DMS114 treated with DMSO at 0.1 percent for 48 hours (cell line): Measurements from ENCODE around the gene MRGPRD.

Experiments
- DNase-seq: peaks from one replicate; lab custom pipeline; 2025; ENCODE audit not compliant: unreplicated experiment; lab: John Stamatoyannopoulos, UW

Gene MRGPRD

DNA sequence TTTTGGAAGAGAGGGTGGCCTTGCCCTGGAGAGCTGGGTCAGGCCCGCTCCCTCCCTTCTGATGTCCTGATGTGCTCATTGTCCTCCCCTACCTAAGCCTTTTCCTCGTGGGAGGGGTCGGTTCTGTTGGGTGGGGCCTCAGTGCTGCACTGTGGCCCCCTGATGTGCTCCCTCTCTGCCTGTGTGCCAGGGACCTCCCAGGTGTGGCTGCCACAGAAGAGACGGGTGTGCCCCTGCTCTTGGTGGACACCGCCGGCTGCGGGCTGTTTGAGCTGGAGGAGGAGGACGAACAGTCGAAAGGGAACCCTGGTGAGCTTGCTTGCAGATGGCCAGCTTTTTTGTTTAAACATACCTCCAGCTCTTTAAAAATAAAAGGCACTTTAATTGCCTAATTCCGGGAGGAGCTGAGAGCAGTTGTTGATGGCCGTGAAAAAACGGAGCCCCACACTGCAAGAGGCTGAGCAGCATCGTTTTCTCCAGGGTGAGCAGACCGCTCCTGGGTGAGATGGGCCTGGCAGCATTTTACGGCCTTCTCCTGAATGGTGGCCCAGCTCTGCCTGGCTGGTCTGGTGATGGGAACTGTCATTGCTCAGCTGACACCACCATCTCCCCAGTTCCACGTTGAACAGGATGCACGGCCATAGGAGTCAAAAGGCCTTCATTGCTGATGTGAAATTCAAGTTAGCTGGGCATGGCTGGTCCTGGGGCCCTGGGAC is 47.0 kb downstream of the MRGPRD start:
- DNase-seq: no peak

DNA sequence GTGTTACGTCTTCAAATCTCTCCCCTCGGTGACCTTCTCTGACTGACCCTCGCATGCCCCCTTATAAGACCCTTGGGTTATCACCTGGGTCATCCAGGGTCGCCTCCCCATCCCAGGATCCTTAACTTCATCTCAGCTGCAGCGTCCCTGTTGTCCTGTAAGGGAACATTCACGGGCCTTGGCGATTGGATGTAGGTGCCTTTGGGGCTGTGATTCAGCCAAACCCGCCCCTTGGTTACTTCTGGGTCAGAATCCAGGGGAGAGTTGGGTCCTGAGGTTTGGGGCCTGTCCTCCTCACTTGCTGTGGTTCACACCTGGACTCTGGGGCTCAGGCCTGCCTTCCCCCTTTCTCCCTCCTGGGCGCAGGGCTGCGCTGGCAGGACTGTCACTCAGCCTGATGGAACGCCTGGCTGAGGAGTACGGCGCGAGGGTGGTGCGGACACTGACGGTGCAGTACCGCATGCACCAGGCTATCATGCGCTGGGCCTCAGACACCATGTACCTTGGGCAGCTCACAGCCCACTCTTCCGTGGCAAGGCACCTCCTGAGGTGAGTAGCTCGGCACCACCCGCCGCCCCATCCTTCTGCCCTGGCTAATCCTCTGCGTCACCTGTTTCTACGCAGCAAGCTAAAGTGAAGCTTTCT is 47.7 kb downstream of the MRGPRD start:
- no peak for DNase-seq

DNA sequence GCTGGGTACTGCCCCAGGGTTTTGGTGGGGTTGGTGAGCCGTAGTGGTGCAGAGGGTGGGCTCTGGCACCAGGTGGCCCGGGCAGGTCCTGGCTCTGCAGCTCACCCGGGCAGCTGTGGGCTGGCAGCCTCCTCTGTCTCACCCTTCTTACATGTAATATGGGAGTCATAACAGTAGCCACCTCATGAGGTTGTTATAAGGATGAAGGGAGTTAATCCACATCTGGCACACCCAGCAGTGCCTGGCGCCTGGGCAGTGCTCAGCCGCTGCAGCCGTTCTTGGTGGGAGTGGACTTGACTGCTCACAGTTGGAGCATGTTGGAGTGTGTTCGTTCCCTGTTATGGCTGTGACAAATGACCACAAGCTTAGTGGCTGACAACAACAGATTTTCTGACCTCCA is 48.4 kb downstream of the MRGPRD start:
- no peak for DNase-seq

DNA sequence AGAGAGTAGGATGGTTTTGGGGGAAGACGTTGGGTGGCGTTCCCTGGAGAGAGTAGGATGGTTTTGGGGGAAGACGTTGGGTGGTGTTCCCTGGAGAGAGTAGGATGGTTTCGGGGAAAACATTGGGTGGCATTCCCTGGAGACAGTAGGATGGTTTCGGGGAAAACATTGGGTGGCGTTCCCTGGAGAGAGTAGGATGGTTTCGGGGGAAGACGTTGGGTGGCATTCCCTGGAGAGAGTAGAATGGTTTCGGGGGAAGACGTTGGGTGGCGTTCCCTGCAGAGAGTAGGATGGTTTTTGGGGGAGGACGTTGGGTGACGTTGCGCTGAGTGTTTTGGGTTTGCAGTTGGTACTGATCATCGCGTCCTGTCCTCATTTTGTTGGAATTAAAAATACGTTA is 48.9 kb downstream of the MRGPRD start:
- DNase-seq: no peak

DNA sequence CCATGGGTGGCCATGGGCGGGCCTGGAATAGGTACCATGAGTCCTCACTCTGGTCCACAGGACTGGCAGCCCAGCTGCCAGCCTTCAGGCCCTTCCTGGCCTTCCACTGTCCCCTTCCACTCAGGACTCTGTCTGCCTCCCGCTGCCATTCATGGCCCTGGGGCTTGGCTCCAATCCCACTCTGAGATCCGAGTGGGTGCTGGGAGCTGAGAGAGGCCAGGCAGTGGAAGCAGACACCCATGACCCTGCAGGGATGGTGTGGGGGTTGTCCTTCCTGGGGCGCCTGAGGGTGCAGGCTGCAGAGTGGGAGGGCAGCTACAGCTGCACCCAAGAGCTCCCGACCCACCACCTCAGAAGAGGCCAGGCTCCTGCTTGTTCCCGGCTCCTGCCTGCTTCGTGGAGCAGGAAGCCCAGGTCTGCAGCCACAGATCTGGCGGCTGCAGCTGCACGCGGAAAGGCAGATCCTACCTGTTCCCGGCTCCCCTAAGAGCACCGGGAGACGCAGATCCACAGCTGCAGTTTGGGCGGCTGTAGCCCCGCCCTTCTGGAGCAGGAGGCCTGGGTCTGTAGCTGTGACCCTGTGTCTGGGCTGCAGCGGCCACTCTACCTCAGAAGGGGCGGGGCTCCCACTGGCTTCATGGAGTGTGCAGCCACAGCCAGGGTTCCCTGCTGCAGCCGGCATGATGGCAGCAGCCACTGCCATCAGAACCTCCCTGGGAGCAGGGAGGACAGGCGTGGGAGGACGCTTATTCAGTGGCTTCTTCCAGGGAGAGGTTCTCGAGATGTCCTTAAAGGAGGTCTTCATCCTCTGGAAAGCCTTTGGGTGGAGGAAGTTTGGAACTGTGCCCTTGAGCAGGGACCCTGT is 49.6 kb downstream of the MRGPRD start:
- DNase-seq: no peak
